GM21381 (cell line): Measurements from ENCODE around the gene CXCR6.
A peak's percentile ranks its signal among the peaks of the same experiment; 100 is the strongest.

Experiments
- ATAC-seq: cut with Tn5 transposase; IDR thresholded peaks from one replicate; pipeline ENCODE4 v1.9.1; 2021; ENCODE audit warnings: mild to moderate bottlenecking, moderate library complexity; ENCODE audit not compliant: unreplicated experiment

Gene CXCR6

DNA sequence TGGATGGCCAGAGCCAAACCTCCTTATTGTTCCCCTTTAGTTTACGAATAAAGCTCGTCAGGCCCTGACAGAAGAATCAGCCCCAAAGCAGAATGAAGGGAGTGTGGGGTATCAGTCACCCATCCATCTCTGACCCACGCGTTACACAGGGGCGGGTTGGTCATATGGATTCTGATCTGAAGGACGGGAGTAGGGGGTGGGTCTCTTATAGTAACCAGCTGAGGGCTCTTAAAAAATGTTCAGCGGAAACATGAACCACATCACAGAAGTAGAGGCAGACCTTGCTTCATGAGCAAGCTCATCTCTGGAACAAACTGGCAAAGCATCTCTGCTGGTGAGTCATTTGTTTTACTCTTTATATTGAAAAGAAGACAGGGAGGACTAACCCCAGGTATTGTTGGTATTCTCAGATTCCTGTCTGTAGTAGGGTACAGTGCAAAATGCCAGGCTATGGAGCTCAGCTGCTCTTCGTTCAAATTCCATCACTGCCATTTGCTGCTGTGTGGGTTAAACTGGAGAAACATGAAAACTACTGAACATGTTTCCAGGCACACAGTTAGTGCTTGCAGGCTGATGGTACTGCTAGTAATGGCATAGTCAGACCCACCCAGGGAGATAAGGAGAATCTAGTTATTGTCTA lies at the start of gene CXCR6:
Gene CXCR6, plus strand, starts transcription at position 258 of the 640 bp plus-strand sequence. CDS start 3,018 bp downstream, outside the sequence.
- no peak for ATAC-seq

DNA sequence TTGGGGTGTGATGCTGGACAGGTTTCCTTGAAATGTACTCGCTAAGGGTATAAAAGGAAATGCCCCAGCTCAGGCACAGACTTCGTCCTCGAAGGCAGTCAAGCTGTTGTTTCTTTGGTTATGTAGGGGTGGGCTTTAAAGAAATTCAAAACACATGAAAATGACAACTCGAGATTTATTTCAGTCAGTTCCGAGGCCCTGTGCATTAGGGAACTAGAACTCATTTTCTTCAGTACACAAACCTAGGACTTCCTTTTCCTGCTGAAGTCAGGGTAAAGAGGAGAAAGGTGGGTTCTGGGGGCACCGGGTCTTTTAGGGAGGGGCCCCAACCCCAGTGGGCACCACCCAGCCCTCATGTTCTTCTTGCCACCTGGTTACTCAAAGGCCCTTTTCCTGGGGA lies 49.2 kb upstream of the CXCR6 start:
- ATAC-seq, result no peak

DNA sequence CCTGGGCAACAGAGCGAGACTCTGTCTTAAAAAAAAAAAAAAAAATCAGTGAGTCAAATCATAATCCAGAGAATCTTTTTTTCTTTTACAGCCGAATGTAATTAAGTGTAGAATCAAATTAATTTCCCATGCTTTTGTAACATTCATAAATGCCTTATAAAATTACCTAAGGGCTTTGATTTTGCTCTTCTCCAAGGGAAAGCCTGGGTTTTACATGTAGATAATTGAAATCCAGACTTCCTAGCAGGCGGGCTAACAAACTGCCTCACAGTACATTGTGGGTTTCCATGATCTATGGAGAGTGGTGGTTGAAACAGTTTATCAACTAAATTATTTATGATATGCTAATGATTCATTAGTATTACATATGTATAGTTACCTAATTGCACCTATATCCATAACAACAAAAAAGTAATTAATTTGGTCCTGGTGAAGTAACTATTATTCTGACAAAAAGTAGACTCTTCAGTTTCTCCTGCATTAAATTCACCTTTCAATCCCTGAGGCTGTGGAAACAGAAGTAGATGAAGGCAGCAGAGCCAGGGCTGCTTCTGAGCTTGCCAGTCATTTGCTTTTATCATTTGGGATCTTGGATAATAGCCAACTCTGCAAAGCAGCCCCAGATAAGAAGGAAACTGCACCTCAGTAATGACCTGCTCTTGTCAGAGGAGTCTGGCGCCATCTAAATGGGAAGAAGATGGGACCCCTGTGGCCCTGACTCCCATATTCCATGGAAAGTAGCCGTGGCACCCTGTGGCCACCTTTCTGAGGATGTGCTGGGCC lies 47.4 kb upstream of the CXCR6 start:
- no peak for ATAC-seq

DNA sequence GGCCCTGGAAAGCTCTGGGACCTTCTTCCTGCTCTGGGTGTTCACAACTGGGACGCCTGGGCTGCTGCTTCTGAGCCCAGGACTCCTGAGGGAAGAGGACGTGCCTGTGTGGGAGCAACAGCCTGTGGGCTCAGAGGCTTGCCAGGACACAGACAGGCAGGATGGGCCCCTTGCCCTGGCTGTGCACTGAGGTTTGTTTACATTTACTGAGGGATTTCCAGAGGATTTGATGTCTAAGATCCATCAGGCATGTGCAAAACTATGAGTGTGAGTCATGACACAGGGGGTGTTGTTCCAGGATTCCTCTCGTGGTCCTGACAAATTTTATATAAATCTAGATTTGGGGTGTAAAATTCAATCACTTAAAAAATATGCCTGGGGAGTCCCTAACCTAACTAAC lies 46.3 kb upstream of the CXCR6 start:
- no peak for ATAC-seq

DNA sequence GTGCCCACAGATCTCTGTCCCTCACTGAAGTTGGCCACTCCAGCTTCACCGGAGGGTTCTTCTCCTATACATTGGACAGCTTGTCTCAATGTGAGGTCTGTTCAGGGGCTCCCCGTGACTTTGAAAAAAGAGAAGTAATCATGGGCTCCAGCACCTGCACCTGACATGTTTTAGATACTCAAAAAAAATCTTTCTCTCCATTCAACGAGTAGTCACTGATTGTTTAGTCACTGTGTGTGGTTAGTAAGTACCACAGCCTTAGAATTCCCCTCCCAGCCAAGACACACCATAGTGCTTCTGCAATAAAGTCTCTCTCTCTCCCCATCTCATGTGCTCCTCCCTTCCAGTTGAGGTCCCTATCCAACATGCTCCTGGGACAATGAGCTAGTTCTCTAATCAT lies 38.3 kb upstream of the CXCR6 start:
- no peak for ATAC-seq

DNA sequence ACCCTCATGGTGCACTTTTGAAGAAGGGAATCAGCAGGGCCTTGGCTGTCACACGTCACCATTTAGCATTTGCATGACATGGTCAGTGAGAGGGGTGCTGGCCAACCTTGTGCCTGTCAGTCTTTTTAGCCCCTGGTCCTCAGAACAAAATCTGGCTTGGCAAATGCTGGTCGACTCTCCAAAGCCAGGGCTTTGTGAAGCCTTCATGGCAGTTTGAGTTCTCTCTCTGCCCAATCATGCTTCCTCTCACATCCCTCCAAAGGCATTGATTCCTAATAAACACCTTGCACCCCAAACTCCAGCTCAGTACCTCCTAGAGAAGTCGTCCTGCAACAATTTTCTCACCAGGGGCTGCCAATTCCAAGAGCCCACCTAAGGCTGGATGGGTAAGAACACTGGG lies 37.5 kb upstream of the CXCR6 start:
- no peak for ATAC-seq

DNA sequence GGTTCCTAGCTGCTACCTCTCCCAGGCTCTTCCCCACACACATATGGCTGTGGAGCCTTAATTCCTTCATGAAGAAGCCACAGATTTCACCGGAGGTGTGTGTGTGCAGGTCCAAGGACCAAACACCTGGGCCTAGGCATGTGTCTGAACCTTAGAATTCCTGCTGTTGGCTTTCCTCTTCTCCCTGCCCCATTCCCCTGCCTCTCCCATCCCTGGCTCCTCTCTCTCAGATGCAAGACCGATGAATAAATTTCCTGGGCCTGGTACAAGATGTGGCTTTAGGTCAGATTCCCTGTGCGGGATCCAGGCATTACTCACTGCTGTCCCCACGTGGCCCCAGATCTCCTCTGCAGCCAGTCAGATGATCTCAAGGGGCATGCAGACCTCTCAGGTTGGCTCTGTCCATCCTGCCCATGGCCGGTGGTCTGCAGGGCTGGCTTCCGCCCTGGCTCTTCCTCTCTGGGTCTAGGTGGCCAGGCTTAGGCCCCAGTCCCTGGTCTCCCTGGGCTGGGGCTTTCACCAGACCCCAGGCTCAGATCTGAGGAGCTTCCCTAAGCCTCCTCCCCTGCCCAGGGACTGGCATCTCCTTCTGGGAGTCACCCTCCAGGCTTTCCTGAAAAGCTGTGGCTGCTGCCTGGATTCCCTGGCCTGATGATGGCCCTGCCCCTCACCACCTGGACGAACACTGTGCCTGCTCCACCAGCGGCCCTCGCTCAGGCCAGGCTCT lies 36.4 kb upstream of the CXCR6 start:
- no peak for ATAC-seq

DNA sequence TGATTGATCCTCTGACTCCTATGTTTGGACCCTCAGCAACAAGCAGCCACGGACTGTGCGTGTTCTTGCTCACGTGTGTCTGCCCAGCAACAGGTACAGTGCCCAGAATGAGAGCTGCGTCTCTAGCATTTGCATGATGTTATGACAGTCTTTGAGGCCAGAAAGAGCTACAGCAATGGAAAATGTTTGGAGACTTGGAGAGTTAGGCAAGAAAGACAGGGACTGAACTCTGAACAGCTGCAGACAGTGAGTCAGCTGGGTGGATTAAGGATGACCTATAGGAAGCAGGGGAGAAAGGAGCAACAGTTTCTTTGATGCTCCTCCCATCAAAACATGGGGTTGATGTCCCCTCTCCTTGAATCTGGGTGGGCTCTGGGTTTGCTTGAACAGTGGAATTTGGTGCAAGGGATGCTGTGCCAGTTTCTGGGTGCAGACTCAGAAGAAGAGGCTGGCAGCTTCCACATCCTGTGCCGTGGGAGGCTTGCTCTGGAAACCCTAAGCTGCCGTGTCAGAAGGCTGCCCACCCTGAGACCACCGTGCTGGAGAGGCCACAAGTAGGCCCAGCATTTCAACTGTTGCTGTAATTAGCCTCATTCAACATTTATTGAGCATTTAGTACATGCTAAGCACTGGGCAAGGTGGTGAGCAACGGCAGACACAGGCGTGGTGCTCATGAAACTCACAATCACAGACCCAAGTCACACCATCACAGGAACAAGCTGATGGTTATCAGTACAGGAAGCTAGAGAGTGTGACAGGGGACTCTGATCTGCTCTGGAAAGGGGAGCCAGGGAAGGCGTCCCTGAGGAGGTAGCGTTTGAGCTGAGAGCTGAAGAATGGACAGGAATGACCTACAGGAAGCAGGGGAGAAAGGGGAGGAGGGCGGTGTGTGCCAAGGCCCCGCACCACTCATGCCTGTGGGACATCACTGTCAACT lies 35.2 kb upstream of the CXCR6 start:
- ATAC-seq, result no peak

DNA sequence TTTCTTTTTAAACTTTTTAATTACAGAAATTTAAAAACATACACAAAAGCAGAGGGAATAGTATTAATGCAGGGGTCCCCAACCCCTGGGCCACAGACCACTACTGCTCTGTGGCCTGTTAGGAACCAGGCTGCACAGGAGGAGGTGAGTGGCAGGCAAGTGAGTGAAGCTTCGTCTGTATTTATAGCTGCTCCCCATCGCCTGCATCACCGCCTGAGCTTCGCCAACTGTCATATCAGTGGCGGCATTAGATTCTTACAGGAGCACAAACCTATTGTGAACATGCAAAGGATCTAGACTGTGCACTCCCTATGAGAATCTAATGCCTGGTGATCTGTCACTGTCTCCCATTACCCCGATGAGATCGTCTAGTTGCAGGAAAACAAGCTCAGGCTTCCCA lies 34.5 kb upstream of the CXCR6 start:
- no peak for ATAC-seq

DNA sequence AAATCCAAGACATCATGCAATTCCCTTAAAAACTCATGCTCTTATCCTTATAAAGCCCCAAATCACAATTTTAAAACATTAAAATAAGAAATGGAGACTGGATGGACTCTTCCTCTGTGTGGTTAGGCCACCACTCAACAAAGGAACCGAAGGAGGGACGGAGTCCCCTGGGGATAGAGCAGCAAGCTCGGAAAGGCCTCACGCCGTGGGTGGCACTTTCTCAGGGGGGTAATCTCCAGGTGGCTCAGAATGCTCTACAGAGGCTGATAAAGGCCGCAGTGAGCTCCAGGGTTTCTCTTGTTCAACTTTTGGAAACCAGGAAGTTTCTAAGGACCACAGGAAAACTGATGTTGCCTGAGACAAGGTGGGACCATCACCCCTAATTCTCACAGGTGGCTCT lies 33.7 kb upstream of the CXCR6 start:
- no peak for ATAC-seq

DNA sequence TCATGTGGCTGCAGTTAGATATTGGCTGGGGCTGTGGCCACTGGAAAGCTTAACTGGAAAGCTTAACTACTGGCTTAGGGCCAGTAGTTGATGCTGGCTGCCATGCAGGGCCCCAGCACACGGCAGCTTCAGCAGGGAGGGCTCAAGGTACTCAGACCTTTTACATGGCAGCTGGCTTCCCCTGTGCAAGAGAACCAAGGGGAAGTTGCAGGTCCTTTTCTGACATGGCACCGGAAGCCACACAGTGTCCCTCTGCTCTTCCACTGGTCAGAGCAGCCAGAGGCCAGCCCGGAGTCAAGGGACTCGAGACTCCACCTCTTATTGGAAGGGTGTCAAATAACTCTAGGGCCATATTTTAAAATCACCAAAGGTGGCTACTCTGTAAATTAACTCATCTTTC lies 32.4 kb upstream of the CXCR6 start:
- no peak for ATAC-seq

DNA sequence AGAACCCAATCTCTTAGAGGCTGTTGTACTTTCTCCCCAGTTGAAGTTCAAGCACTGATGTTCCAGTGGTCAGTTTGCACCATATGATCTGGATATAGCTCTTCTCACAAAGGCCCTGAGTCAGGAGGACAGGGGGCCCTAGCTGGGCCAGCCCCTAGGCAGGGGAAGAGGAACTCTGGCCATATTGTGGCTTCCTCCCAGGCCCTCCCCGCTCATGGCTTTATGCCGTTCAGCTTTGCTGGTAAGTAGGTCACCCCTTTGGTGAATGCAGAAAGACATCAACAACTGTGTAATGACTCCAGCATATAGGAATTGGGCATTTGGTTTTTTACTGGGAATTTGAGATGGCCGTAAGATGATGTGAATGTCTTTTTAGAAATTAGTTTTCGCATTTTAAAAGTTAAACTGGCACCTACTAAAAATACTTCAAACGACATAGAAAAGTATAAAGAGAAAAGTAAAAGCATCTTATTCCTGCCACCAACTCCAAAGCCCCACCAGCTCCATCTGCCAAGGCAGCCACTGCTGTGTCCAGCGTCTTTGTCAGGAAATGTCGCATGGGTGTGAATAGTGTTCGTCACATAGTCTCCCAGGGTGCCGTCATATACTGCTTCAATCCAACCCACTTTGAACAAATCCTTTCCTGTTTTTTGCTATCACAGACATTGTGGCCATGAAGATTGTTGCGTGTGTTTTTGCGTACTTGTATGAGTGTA lies 31.6 kb upstream of the CXCR6 start:
- no peak for ATAC-seq

DNA sequence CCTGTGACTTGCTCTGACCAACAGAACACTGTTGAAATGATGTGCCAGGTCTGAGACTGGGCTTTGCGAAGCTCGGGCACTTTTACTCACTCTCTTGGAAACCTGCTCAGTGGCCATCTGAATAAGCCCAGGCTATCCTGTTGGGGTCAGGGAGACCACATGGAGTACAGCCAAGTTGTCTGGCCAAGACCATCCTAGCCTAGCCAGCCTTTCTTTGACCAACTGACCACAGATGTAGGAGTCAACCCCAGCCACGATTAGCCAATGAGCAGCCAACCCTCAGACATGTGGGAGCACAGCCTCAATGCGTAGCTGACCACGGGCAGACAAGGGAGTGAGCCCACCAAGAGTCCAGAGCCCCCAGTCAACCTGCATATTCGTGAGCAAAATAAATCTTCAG lies 30.8 kb upstream of the CXCR6 start:
- no peak for ATAC-seq

DNA sequence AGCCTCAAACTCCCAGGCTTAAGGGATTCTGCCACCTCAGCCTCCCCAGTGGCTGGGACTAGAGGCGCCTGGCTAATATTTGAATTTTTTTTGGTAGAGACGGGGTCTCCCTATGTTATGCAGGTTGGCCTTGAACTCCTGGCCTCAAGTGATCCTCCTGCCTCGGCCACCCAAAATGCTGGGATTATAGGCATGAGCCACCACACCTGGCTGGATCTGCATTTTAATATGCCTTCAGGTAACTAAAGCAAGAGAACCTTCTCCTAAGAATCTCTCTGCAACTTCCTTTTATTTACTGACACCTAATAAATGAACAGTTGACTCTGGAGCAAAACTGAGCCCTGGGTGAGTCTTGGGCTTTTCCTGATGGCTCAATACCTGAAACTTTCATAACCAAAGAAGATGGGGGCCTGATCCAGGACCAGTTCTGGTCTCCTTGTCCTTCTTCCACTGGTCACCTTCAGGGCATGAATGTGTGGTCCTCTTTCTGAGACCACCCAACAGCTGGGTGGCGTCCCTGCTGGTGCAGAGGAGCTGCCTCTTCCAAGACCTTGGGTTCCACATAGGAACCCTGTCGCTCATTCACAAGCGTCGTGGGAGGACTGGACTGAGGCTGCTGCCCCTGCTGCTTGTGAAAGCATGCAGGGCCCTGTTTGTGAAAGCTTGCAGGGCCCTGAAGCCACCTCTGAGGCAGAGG lies 28.8 kb upstream of the CXCR6 start:
- ATAC-seq, result no peak

DNA sequence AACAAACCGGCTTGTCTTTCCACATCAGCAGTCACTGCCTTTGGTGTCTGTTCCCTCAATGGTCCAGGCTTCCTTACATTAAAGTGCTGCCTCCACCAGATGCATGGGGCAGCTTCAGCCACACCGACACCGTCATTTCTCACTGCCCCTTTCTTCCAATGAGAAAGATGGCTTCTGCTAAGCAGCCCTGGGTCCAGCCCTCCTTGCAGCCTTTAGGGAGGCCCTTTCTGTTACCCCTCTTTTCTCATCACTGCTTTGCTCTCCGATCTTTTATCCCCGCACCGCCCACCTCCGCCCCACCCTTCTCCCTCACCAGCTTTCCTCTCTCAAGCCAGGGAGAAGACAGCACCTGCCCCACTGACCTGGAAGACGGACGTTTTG lies 28.2 kb upstream of the CXCR6 start:
- ATAC-seq, result no peak

DNA sequence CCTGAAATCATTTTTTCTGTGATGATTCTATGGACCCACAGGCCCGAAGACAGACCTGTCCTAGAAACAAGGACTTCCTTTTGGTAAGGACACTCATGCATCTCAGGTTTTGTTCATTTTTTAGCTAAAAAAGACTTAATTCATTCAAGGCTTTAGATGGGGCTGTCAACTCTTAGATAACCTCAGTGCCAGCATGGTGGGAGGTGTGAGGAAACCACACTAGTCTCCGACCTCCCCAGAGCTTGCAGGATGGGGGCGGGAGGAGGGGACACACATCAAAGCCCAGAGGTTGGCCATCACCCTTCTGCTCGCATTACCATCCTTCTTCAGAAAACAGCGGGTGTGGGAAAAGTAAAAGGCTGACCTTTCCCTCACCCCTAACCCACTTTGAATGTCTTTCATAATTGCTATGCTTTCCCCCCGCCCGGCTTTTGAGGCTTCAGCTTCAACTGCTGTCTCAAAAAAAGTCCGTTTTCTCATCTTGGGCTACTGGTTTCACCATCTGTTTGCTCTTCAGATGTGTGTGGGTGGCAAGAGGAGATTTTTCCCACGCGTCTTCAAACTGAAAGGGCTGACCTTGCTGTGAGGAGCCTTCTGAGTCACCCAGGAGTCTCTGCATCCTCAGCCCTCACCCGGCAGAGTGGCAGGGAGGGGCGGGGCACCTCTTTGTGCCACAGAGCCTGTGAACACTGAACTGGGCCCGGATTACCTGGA lies 27.6 kb upstream of the CXCR6 start:
- peak; percentile 86 for ATAC-seq

DNA sequence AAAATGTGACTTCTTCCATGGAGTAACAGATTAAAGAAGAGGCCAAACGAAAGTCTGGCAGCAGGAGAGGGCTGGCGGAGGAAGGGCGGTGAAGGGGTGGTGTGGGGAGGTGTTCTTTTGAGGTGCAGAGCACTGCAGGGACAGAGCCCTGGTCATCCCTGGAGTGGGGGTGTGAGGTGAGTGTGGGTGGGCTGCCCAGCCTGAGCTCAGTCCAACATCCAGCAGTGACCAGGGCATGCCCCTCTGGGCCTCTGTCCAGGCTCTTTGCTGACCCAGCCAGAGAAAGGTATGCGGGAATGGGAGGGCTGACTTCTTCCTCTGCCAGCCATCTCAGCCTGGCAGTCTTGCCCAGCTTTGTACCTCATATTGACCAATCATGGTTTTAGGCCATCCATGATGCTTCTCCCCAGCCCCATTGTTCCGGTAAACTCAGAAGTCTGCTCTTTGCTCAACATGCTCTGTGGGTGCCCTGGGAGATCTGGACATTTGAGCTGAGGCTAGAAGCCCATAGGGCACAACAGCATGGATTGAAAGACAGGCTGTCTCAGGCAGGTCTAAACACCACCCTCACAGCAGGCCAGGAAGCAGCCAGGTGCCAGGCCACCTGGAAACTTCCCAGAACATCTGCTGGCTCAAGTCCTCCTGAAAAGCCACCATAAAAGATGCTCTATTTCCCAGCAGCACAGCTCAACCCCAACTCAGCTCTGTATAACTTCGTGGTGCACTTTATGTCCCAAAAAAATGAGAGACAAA lies 25.9 kb upstream of the CXCR6 start:
- ATAC-seq, result no peak
